NCI-H748 (cell line): Measurements from ENCODE around the gene PCDHB1.
A peak's percentile ranks its signal among the peaks of the same experiment; 100 is the strongest.

ENCODE experiments used
- DNase-seq: peaks from one replicate; lab custom pipeline; 2025; ENCODE audit not compliant: unreplicated experiment; lab: John Stamatoyannopoulos, UW

PCDHB1 gene

GRCh38 chr5:141050622-141051520 lies at the start of gene PCDHB1:
Gene PCDHB1 (plus strand): TSS chr5:141051374. CDS start chr5:141051471, 97 bp downstream.
- peak; percentile 79 for DNase-seq

DNA sequence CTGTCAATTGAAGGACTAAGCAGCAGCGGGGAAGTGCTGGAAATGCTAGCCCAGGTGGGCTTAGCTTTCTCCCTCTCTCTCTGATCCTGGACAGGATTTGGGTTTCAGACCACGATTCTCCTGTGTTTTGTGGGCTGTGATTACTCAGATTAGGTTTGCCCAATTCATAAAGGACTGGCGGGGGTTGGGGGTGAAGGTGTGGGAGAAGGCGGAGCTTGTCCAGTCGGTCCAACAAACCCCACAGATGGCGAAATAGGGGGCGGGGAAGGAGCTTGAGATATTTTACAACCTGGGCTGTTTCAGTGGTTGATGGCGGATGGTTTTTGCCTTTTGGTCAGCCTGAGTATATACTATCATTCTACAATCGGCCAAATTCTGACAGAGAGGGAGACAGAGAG lies 49.7 kb upstream of the PCDHB1 start:
- DNase-seq = peak; percentile 82

DNA sequence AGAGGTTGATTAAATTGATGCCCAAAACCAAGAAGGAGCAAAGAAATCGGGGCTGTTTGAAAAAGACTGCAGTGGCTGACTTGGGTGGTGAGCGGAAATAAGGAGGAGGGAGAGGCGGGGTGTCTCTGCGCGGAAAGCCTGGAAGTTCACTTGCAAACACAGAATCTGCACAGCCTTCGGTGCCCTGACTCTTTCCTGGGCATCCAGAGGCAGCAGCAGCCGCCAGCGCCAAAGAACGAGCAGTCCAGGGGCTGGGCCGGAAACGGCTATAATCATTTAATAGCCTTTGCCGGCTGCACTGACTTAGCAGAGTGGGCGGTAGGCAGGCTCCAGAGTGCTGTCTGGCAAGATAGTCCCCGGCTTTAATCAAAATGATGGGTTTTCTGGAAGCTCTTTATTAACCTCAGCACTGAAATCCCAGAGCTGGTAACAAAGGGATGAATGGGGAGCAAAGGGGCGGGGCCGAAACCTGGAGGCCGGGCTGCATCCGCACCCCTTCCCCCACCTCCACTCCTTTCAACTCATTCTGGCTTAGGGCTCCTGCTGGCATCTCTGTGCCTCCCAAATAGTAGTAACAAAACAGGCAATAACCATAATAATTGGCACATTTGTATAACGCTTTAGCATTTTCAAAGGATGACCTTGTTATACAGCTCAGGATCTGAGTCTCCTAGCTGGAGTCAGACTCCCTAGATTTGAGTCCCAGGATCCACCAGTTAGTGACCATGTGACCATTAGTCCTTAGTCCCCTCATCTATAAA lies 49.1 kb upstream of the PCDHB1 start:
- peak; percentile 90 for DNase-seq

GRCh38 chr5:141002605-141002965 lies 48.6 kb upstream of the PCDHB1 start:
- DNase-seq = no peak

DNA sequence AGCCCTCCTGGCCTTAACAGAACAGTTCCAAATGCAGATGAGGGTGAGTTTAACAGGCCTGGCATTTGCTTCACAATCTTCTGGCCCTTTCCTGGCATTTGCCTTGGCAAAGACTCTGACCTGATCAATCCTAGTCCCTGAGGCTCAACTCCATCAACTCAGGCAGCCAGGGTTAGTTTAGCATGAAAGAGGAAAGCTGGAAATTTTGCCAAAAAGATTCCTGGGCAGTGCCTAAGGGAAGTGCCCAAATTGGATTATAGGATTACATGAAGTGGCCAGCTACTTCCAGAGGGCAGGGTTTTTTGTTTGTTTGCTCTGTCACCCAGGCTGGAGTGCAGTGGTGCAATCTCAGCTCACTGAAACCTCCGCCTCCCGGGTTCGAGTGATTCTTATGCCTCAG lies 48.1 kb upstream of the PCDHB1 start:
- no peak for DNase-seq

- DNase-seq = peak; percentile 86
These were observed 47.2 kb upstream of the PCDHB1 start for GRCh38 chr5:141003791-141004611.

DNA sequence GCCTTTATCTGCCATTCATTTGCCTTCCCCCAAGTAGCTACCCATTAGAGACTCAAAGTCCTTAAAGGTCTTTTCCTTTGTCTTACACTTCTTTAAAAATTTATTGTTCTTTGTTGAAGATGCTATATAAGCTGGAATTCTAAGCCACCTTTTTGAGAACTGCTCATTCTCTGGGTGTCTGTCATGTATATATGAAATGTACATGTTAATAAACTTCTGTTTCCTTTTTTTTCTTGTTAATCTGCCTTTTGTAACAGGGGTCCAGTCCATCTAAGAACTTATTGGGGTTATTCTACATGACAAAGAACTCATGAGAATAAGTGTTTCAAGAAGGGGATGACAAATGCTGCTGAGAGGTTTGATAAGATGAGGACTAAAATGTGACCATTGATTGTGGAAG lies 43.4 kb upstream of the PCDHB1 start:
- no peak for DNase-seq

- no peak for DNase-seq
These were observed 41.0 kb upstream of the PCDHB1 start for GRCh38 chr5:141010047-141010793.

- DNase-seq = no peak
These were observed 33.2 kb upstream of the PCDHB1 start for GRCh38 chr5:141017943-141018342.

- no peak for DNase-seq
These were observed 28.8 kb upstream of the PCDHB1 start for GRCh38 chr5:141022384-141022783.

DNA sequence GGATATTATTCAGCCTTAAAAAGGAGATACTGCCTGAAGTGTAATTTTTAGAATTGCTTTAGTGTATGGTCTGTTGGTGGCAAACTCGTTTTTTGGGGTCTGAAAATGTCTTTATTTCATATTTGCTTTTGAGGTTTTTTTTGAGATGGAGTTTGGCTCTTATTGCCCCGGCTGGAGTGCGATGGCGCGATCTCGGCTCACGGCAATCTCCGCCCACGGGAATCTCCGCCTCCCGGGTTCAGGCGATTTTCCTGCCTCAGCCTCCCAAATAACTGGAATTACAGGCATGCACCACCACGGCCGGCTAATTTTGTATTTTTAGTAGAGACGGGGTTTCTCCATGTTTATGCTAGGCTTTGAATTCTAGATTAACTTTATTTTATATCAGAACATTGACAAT lies 20.2 kb upstream of the PCDHB1 start:
- DNase-seq = no peak

DNA sequence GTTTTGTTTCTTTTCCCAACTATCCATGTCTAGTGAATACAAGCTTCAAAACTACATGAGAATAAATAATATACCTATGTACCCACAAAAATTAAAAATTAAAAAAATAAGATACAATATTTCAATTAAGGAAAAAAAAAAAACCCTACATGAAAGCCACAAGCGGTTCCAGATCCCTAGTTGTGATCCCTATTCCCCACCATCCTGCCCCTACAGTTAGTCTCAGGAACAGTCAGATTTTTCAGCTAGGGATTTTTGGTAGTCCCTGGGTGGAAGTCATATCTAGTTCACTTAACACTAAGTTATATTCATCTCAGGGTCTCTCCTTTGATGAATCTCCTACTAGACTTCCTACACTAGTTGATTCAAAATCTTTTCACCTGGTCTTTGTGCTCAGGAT lies 18.5 kb upstream of the PCDHB1 start:
- DNase-seq = no peak

DNA sequence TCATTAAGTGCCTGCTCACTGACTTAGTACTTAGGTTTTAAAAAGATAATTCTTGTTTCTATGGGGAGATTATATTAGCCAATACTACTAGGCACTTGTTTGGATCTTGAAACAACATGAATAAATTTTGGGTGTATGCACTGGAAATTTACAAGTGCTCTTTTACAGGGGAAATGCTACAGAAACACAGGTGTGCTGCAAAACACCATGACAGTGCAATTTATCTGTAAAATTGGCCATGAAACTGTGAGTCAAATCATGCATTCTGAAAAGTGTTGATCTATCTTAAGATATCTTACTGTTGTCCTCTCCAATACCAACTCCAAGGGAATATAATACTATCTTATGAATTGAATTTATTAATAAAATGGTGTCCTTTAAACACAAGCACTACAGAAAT lies 12.1 kb upstream of the PCDHB1 start:
- no peak for DNase-seq

DNA sequence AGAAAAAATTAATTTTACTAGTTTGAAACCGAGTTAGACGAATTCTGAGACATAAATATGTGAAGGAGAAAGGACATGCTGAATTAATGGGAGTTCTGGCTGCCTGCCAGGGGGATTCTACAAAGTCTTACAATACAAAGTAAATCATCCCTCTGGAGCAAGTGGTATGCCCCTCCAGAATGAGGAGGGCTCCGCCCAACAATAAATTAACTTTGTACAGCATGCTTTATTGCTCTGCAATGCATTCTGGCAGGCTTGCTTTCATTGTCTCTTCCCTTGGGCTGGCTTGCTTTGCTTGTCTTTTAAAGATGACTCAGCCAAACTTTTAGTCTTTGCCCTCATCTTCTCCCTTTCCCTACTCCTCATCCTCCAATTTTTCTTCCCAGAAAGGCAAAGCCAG lies 11.7 kb upstream of the PCDHB1 start:
- DNase-seq = peak; percentile 94

DNA sequence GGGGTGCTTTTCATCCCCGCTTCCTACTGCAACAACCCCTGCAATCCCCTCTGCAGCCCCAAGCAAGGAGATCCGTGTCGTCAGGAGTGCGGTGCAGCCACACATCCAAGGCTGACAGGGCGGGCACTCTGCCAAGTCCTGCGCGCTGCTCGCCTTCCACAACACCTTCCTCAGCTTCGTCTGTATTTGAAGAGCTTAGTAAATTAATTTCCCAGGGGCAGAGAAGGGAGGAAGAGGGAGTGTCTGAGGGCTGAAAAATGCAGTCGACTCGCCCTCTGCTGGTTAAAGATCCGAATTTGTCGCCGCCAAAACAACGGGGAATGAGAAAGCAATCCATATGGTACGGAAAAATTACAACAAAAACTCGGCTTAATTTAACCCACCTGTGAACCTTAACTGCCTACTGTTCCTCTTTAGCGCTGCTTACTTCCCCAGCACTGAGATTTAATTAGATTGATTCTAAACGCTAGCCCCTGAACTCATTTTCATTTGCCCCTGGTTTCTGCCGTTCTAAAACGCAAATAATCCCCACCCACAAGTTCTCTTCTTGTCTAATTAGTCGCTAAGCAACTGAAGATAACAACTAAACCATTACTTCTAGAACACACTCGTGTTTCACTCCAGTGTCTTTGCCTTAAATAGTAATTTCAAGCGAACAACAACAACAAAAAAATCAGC lies 10.9 kb upstream of the PCDHB1 start:
- peak; percentile 97 for DNase-seq

DNA sequence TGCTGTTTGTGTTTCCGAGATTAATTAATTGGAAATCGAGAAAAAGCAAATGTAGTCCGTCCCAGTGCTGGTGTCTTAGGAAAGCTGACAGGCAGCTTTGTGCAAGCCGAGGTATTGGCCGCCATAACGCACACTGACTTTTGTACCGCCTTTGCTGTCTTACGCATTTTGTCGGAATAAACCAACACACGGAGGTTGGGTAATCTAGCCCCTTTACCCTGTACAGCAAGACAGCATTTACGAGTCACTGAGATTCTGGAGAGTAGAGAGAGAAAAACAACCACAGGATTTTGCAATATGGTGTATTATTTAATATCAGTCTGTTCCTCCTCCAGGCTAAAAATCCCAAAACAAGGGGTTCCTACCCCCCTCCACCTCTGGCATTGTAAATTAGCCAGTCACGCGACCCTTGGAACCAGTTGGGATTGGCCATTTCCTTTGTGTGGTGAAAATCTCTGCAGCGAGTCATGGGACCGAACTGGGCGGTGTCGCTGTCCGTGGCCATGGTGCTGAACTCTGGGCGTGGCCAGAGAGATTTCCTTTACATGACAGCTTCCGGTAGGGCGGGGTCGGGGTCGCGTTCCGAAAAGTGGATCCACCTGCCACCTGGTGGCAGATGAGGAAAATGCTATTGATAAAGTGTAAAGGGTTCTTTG lies 10.3 kb upstream of the PCDHB1 start:
- DNase-seq = peak; percentile 99

- DNase-seq = no peak
These were observed 9.8 kb upstream of the PCDHB1 start for GRCh38 chr5:141041427-141041785.

DNA sequence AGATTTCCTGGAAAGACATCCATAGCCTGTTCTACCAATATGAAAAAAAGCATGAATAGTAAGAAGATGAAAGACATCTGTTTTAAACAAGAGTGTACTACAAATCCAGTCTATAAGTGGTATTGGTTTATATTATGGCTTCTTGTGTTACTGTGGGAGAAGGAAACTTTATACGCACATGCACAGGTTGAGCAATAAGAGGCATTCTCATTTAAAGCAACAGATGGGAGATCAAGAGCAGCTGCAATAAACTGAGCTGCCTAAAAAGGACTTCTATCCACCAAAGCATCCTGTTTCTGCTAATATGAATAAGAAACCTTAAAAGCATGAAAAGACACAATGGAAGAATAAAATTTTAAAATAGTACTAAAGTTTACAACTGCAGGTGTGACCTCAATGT lies 8.6 kb upstream of the PCDHB1 start:
- peak; percentile 3 for DNase-seq

DNA sequence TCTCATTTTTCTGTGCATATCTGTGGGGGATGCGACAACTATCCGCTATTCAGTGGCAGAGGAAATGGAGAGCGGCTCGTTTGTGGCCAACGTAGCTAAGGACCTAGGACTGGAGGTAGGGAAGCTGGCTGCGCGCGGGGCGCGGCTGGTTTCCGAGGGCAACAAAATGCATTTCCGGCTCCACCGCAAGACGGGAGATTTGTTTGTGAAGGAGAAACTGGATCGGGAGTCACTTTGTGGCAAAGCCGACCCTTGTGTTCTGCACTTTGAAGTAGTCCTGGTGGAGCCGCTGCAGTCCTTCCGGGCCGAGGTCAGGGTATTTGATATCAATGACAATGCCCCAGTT lies 320 bp downstream of the PCDHB1 start:
- DNase-seq = peak; percentile 79

DNA sequence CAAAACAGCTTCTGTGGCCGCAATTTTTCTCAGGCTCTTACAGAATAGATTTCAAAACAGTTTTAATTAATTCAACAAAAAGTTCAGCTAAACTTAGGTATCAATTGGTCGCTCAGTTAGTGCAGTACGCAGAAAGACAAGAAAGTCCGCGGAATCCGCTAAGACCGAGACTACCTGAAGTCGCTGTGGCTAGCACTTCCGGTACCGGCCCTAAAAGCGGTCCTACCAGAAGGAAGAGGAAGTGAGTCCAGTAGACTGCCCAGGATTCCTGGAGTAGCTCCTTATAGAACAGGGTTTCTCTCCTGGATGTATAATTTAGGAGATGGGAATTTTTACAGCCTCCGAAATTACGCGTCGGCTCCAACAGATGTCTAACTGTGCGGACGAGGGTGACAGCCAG lies 26.7 kb downstream of the PCDHB1 start:
- no peak for DNase-seq
